Measurements from ENCODE around the gene HMGCR. TPM values are rescaled to one million over a fixed set of nuclear protein-coding genes. Genes with fewer than 3 reads are reported as not detected.

The HMGCR gene
- total RNA-seq, 1 experiment from 2014 or later, result 224 TPM

DNA sequence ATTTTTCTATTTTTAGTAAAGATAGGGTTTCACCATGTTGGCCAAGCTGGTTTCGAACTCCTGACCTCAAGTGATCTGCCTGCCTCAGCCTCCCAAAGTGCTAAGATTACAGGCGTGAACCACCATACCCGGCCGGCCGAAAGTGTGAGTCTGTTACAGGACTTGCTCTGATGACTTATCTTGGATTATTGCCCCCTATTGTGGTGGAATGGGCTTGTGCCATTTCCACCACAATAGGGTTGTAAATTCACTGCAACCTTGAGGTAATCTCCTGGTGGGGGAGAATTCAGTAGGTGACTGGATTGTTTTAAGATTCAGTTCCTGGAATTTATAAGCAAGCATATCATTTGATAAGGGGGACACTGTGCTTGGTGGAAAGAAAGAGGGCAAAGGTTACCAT is 15.0 kb upstream of the HMGCR start:
- peaks cover 11% of the 10 kb centered on the region for H3K4me1 Mint-ChIP-seq (ENCODE audit: low read depth, unreplicated experiment)
- CTCF ChIA-PET, result interaction anchor here (0.7 to 1.0 kb wide), 2 partner anchors 9 to 444 kb away, joined by 3 to 4 read pairs; no protein-coding TSS in a partner anchor
- no peak overlapping the region for H3K27ac Mint-ChIP-seq (ENCODE audit: unreplicated experiment)
- intact Hi-C loops (cut with micrococcal nuclease; ENCODE audit: unreplicated experiment), result no loop called here
- TF ChIP-seq, protein P1, sequence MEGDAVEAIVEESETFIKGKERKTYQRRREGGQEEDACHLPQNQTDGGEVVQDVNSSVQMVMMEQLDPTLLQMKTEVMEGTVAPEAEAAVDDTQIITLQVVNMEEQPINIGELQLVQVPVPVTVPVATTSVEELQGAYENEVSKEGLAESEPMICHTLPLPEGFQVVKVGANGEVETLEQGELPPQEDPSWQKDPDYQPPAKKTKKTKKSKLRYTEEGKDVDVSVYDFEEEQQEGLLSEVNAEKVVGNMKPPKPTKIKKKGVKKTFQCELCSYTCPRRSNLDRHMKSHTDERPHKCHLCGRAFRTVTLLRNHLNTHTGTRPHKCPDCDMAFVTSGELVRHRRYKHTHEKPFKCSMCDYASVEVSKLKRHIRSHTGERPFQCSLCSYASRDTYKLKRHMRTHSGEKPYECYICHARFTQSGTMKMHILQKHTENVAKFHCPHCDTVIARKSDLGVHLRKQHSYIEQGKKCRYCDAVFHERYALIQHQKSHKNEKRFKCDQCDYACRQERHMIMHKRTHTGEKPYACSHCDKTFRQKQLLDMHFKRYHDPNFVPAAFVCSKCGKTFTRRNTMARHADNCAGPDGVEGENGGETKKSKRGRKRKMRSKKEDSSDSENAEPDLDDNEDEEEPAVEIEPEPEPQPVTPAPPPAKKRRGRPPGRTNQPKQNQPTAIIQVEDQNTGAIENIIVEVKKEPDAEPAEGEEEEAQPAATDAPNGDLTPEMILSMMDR (IDR thresholded peaks at IDR 0.05; ENCODE audit: unreplicated experiment), result no peak
- DNase-seq, result no peak
- no peaks in the 10 kb centered on the region for H3K36me3 Mint-ChIP-seq (ENCODE audit: insufficient read depth, unreplicated experiment)
- BruUV-seq (replicated peaks), result no TSS peak
- H3K9me3 Mint-ChIP-seq (ENCODE audit: low read depth, unreplicated experiment), result no peaks in the 10 kb centered on the region
- H3K27me3 Mint-ChIP-seq (ENCODE audit: unreplicated experiment), result no peaks in the 10 kb centered on the region
- H3K4me3 Mint-ChIP-seq (ENCODE audit: low read depth, unreplicated experiment), result no peak overlapping the region

- TF ChIP-seq, protein P1 (IDR thresholded peaks at IDR 0.05; ENCODE audit: unreplicated experiment), result no peak
- Mint-ChIP-seq H3K9me3 (ENCODE audit: low read depth, unreplicated experiment) (no peaks in the 10 kb centered on the region), H3K27ac (ENCODE audit: unreplicated experiment) (no peak overlapping the region), H3K4me1 (ENCODE audit: low read depth, unreplicated experiment) (peaks cover 11% of the 10 kb centered on the region), H3K4me3 (ENCODE audit: low read depth, unreplicated experiment) (no peak overlapping the region), H3K27me3 (ENCODE audit: unreplicated experiment) (no peaks in the 10 kb centered on the region), H3K36me3 (ENCODE audit: insufficient read depth, unreplicated experiment) (no peaks in the 10 kb centered on the region)
- no peak for DNase-seq
- CTCF ChIA-PET, result interaction anchor here (1.7 kb wide), 1 partner anchor 7 kb away, joined by 7 read pairs; no protein-coding TSS in a partner anchor
- no TSS peak for BruUV-seq (replicated peaks)
- intact Hi-C loops (cut with micrococcal nuclease; ENCODE audit: unreplicated experiment), result no loop called here
Measured at GRCh38 chr5:75324791-75325190, 12.2 kb upstream of the HMGCR start.

DNA sequence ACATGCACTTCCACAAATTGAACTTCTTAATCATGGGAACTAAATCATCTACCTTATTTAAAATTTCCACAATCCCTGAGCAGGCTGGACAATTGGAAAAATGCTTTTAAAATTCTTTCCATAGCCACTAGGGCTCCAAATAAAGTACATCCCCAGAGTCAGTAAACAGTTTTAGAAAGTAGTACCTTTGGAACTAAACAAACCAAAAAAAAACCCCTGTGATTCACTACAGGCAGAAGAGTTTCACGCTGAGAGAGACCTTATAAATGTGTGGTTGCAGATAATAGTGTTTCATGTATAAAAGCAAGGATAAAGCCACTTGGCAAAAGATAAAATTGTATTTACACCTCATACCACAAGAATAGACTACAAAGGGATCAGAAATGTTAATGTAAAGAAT is 11.8 kb upstream of the HMGCR start:
- no peaks in the 10 kb centered on the region for H3K36me3 Mint-ChIP-seq (ENCODE audit: insufficient read depth, unreplicated experiment)
- H3K4me1 Mint-ChIP-seq (ENCODE audit: low read depth, unreplicated experiment), result peaks cover 11% of the 10 kb centered on the region
- intact Hi-C loops (cut with micrococcal nuclease; ENCODE audit: unreplicated experiment), result no loop called here
- H3K27ac Mint-ChIP-seq (ENCODE audit: unreplicated experiment), result no peak overlapping the region
- H3K27me3 Mint-ChIP-seq (ENCODE audit: unreplicated experiment), result no peaks in the 10 kb centered on the region
- CTCF ChIA-PET, result no interaction called here
- H3K4me3 Mint-ChIP-seq (ENCODE audit: low read depth, unreplicated experiment), result no peak overlapping the region
- H3K9me3 Mint-ChIP-seq (ENCODE audit: low read depth, unreplicated experiment), result no peaks in the 10 kb centered on the region
- no TSS peak for BruUV-seq (replicated peaks)
- TF ChIP-seq, protein P1 (IDR thresholded peaks at IDR 0.05; ENCODE audit: unreplicated experiment), result no peak
- no peak for DNase-seq

DNA sequence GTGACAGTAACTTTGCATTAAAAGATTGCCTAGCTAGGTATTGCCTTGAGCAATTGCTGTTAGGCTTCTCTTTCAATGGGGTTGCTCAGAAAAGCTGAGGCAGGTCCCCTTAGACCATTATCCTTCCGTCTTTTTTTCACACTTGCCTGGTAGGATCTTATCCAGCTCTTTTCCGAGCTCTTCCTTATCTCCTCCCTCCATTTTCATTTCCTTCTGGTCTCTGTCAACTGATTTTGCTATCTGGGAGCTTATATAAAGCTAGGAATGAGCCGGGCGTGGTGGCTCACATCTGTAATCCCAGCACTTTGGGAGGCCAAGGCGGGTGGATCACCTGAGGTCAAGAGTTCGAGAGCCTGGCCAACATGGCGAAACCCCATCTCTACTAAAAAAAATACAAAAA is 6.6 kb upstream of the HMGCR start:
- intact Hi-C loops (cut with micrococcal nuclease; ENCODE audit: unreplicated experiment), result loop anchor here (10.0 kb wide), 1 partner anchor 396 kb away; no protein-coding TSS in a partner anchor
- TF ChIP-seq, protein P1 (IDR thresholded peaks at IDR 0.05; ENCODE audit: unreplicated experiment), result no peak
- BruUV-seq (replicated peaks), result no TSS peak
- CTCF ChIA-PET, result interaction anchor here (0.6 to 1.2 kb wide), 3 partner anchors 9 to 261 kb away, joined by 3 read pairs; no protein-coding TSS in a partner anchor
- Mint-ChIP-seq H3K27me3 (ENCODE audit: unreplicated experiment) (no peaks in the 10 kb centered on the region), H3K9me3 (ENCODE audit: low read depth, unreplicated experiment) (no peaks in the 10 kb centered on the region), H3K4me1 (ENCODE audit: low read depth, unreplicated experiment) (no peaks in the 10 kb centered on the region), H3K27ac (ENCODE audit: unreplicated experiment) (no peak overlapping the region), H3K36me3 (ENCODE audit: insufficient read depth, unreplicated experiment) (no peaks in the 10 kb centered on the region), H3K4me3 (ENCODE audit: low read depth, unreplicated experiment) (no peak overlapping the region)
- no peak for DNase-seq
